Measurements from ENCODE around the gene SH3RF3. TPM values are rescaled to one million over a fixed set of nuclear protein-coding genes. Genes with fewer than 3 reads are reported as not detected.

SH3RF3 gene
- total RNA-seq, 6 donors from 2014 or later: 4.1 to 21.0 (median 8.0) TPM

DNA sequence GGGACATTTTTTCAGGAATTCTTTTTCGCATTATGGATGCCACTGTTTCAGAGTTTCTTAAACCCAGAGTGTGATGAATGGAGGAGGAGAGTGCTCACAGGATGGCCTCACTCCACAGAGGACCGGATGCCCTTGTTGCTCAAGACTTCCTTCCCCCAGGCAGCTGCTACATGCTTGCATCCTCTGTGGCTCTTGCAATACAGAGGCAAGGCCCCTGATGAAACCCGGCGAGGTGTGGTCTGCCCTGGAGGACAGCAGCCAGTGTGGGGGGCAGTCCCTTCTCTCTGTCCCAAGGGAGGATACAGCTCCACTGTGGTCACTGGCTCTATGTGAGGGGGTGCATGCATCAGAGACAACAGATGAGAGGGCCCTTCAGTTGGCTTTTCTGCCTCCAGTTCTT lies 109.6 kb downstream of the SH3RF3 start:
- ATAC-seq (ENCODE audit: low FRiP score in 2 of 2): peak; percentile 69 to 79
- 18 to 36% methylated on average over 3 to 4 of the region's 4 CpGs for WGBS, 2 donors
- Histone ChIP-seq H3K27ac (peak overlapping the region; percentile 60 to 82 (median 70)), H3K36me3 (no peaks in the 10 kb centered on the region), H3K4me3 (no peak overlapping the region), H3K4me1 (peaks cover 36 to 46% (median 43%) of the 10 kb centered on the region in 4 donors), H3K9me3 (no peaks in the 10 kb centered on the region), H3K27me3 (no peaks in the 10 kb centered on the region)
- peak in 1 of 2 donors; percentile 88 for DNase-seq
- TF ChIP-seq, protein P1, sequence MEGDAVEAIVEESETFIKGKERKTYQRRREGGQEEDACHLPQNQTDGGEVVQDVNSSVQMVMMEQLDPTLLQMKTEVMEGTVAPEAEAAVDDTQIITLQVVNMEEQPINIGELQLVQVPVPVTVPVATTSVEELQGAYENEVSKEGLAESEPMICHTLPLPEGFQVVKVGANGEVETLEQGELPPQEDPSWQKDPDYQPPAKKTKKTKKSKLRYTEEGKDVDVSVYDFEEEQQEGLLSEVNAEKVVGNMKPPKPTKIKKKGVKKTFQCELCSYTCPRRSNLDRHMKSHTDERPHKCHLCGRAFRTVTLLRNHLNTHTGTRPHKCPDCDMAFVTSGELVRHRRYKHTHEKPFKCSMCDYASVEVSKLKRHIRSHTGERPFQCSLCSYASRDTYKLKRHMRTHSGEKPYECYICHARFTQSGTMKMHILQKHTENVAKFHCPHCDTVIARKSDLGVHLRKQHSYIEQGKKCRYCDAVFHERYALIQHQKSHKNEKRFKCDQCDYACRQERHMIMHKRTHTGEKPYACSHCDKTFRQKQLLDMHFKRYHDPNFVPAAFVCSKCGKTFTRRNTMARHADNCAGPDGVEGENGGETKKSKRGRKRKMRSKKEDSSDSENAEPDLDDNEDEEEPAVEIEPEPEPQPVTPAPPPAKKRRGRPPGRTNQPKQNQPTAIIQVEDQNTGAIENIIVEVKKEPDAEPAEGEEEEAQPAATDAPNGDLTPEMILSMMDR (IDR thresholded peaks at IDR 0.05): no peak
- peak in 2 of 4 donors; percentile 35 to 68 for TF ChIP-seq EP300 (IDR thresholded peaks at IDR 0.05)
- peak in 1 of 4 donors; percentile 19 for TF ChIP-seq POLR2A (IDR thresholded peaks at IDR 0.05)
- TF ChIP-seq POLR2AphosphoS5 (IDR thresholded peaks at IDR 0.05): peak; percentile 86 to 93

GRCh38 chr2:109239720-109240119 lies 110.7 kb downstream of the SH3RF3 start:
- DNase-seq: no peak
- WGBS, 2 donors: 84 to 89% methylated on average over 4 to 6 of the region's 6 CpGs
- Histone ChIP-seq H3K4me3 (no peak overlapping the region), H3K9me3 (no peaks in the 10 kb centered on the region), H3K27ac (peak overlapping the region in 3 of 4 donors; percentile 60 to 82 (median 76)), H3K36me3 (no peaks in the 10 kb centered on the region), H3K4me1 (peaks cover 46 to 58% (median 53%) of the 10 kb centered on the region in 4 donors), H3K27me3 (no peaks in the 10 kb centered on the region)
- no peak for ATAC-seq (ENCODE audit: low FRiP score in 2 of 2)
- TF ChIP-seq, protein P1 (IDR thresholded peaks at IDR 0.05): no peak
- TF ChIP-seq POLR2A (IDR thresholded peaks at IDR 0.05) (no peak), POLR2AphosphoS5 (IDR thresholded peaks at IDR 0.05) (no peak), EP300 (IDR thresholded peaks at IDR 0.05) (no peak)

GRCh38 chr2:109242210-109242653 lies 113.2 kb downstream of the SH3RF3 start:
- no peaks in the 10 kb centered on the region for H3K9me3 ChIP-seq
- H3K4me1 ChIP-seq: peaks cover 55 to 60% (median 58%) of the 10 kb centered on the region in 4 donors
- ATAC-seq (ENCODE audit: low FRiP score in 2 of 2) (peak; percentile 19 to 60), DNase-seq (no peak)
- 75 to 100% methylated on average over 2 to 7 of the region's 7 CpGs for WGBS, 2 donors
- no peak for TF ChIP-seq POLR2AphosphoS5 (IDR thresholded peaks at IDR 0.05)
- TF ChIP-seq POLR2A (IDR thresholded peaks at IDR 0.05): no peak
- TF ChIP-seq, protein P1 (IDR thresholded peaks at IDR 0.05): no peak
- no peak for TF ChIP-seq EP300 (IDR thresholded peaks at IDR 0.05)
- peak overlapping the region; percentile 77 to 87 (median 81) for H3K27ac ChIP-seq
- H3K27me3 ChIP-seq: no peaks in the 10 kb centered on the region
- H3K4me3 ChIP-seq: no peak overlapping the region
- no peaks in the 10 kb centered on the region for H3K36me3 ChIP-seq

- no peaks in the 10 kb centered on the region for H3K36me3 ChIP-seq
- peaks cover 60 to 65% (median 62%) of the 10 kb centered on the region in 4 donors for H3K4me1 ChIP-seq
- H3K4me3 ChIP-seq: no peak overlapping the region
- ATAC-seq (ENCODE audit: low FRiP score in 2 of 2) (peak; percentile 82 to 89), DNase-seq (peak in 1 of 2 donors; percentile 68)
- TF ChIP-seq, protein P1 (IDR thresholded peaks at IDR 0.05): no peak
- peak in 1 of 2 donors; percentile 80 for TF ChIP-seq POLR2AphosphoS5 (IDR thresholded peaks at IDR 0.05)
- TF ChIP-seq POLR2A (IDR thresholded peaks at IDR 0.05): no peak
- no peak for TF ChIP-seq EP300 (IDR thresholded peaks at IDR 0.05)
- 54 to 61% methylated on average over 8 to 12 of the region's 12 CpGs for WGBS, 2 donors
- no peaks in the 10 kb centered on the region for H3K27me3 ChIP-seq
- H3K27ac ChIP-seq: peak overlapping the region; percentile 77 to 87 (median 81)
- no peaks in the 10 kb centered on the region for H3K9me3 ChIP-seq
These were observed 113.8 kb downstream of the SH3RF3 start for GRCh38 chr2:109242654-109243331.

Measured in upper lobe of left lung (tissue), 6 donors.